Epithelial cell of esophagus (primary cell): ENCODE data around the gene ISG20.
A peak's percentile ranks its signal among the peaks of the same experiment; 100 is the strongest.

Experiments used
- DNase-seq: peaks from one replicate; pipeline ENCODE4 v3.0.0; 2010; ENCODE audit warnings: low read depth
- H3K4me3 ChIP-seq: 2 replicates; pipeline ENCODE4 v1.5.1; 2011; ENCODE audit warnings: mild to moderate bottlenecking, low read length, control low read depth
- CTCF ChIP-seq: IDR thresholded peaks from 2 replicates; pipeline ENCODE4 v1.5.1; 2011; ENCODE audit warnings: low read depth, mild to moderate bottlenecking, low read length, control low read depth, inconsistent platforms; ENCODE audit not compliant: insufficient read depth; ENCODE audit errors: missing control alignments

Gene ISG20

GRCh38 chr15:88655103-88655553 lies 16.3 kb downstream of the ISG20 start:
- H3K4me3 ChIP-seq, result no peak overlapping the region
- no peak for DNase-seq
- TF ChIP-seq CTCF, result no peak

DNA sequence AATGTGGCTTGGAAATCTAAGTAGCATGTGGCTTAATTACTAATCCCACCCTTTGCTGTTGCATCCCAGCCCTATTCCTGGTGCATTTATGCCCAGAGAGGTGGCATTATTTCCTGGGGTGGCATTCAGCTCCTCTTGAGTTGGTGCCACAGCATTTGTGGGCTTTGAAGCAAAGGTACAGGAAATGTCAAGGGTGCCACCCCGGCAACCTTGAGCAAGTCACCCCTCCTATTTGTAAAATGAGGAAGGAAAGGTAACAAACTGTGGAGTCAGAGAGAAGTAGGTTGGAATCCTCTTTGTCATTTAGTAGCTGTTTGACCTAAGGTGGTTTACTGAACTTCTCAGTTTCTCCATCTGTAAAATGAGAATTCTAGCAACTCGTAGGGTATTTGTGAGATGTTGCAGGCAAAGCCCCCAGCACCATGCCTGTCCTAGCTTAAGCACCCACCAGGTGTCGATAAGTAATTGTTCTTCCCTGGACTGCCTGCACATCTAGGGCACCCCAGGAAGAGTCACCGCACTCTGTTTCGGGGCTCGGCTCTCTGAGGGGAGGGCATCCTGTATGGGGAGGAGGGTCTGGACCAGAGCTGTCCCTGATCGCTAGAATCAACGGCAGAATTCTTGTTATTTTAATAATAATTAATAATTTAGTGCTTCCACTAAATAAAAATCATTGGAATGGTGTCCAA lies 17.1 kb downstream of the ISG20 start:
- no peak for TF ChIP-seq CTCF
- no peak overlapping the region for H3K4me3 ChIP-seq
- DNase-seq, result no peak

DNA sequence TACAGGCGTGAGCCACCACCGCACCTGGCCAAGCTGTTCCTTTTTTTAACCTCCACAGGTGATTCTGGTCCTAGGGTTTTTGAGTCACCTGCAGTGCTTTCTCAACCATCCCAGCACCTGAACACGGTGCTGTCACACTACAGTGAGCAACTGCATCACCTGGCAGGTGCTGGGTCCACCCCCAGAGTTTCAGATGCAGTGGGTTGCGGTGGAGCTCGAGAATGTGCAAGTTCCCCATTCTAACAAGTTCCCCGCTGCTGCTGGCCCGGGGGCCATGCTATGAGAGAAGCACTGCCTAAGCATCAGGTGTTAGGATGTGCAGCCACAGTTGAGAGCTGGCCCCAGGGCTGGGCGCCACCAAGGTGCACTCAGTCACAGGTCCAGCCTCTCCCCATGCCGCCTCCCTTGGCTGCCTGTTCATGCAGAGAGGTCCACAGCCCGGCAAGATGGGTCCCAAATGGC lies 18.0 kb downstream of the ISG20 start:
- no peak for DNase-seq
- TF ChIP-seq CTCF, result no peak
- no peak overlapping the region for H3K4me3 ChIP-seq

GRCh38 chr15:88657326-88658069 lies 18.7 kb downstream of the ISG20 start:
- peak; percentile 64 for DNase-seq
- peak; percentile 85 for TF ChIP-seq CTCF
- H3K4me3 ChIP-seq, result no peak overlapping the region

- DNase-seq, result no peak
These were observed 19.5 kb downstream of the ISG20 start for GRCh38 chr15:88658070-88658965.

More at GRCh38 chr15:88658070-88658965, 19.5 kb downstream of the ISG20 start:
- no peak overlapping the region for H3K4me3 ChIP-seq
- TF ChIP-seq CTCF, result no peak
